Endothelial cell of umbilical vein (primary cell): ENCODE results near the gene ARL8A. TPM values are rescaled to one million over a fixed set of nuclear protein-coding genes. Genes with fewer than 3 reads are reported as not detected.

ENCODE experiments used
- BruUV-seq: library from RNA; stranded (reverse); fragments of 400-500 nt; replicated peaks from 2 replicates; lab custom pipeline; 2021; lab: Mats Ljungman, UMichigan
- CTCF ChIA-PET: fragments of 300-600, 350-600 bp; sonication (Branson Sonifier 250); formaldehyde crosslinking; loops from one replicate; lab custom pipeline; 2021; ENCODE audit warnings: antibody characterized with exemption, inconsistent platforms; lab: Charles Lee
- POLR2A ChIA-PET: fragments of 300-600, 350-600 bp; sonication (Branson Sonifier 250); formaldehyde crosslinking; loops from one replicate; lab custom pipeline; 2021; ENCODE audit warnings: antibody characterized with exemption, inconsistent platforms; lab: Charles Lee
- DNase-seq: peaks from one replicate; pipeline ENCODE4 v3.0.0-alpha.2; 2011; ENCODE audit warnings: low read depth, low spot score
- FAIRE-seq: peaks from 2 replicates; lab custom pipeline; 2011; peaks lifted over from hg19 to GRCh38; lab: Jason Lieb, UNC
- H2AFZ ChIP-seq: 2 replicates; pipeline ENCODE4 v1.6.0; 2012; ENCODE audit warnings: low read depth, low read length, control low read depth, inconsistent platforms
- H3K27ac ChIP-seq: 2 replicates; pipeline ENCODE4 v1.5.1; 2011; ENCODE audit warnings: low read depth, mild to moderate bottlenecking, control low read depth, low read length, moderate library complexity; ENCODE audit not compliant: insufficient read depth
- H3K27me3 ChIP-seq, 2 experiments: 2 replicates each; pipeline versions ENCODE4 v1.6.0 to v1.6.1; 2011; ENCODE audit warnings: low read length in 2 of 2, mixed read lengths in 1 of 2; ENCODE audit not compliant: control insufficient read depth in 2 of 2, insufficient read depth in 2 of 2
- H3K36me3 ChIP-seq, 2 experiments: 2 replicates in 1 of 2; 3 replicates in 1 of 2; pipeline ENCODE4 v1.5.1; 2011; ENCODE audit warnings: low read length in 2 of 2, mild to moderate bottlenecking in 1 of 2, moderate library complexity in 1 of 2; ENCODE audit not compliant: control insufficient read depth in 2 of 2, insufficient read depth in 2 of 2; ENCODE audit errors: extremely low read depth in 1 of 2
- H3K4me1 ChIP-seq: 3 replicates; pipeline ENCODE4 v1.5.1; 2011; ENCODE audit warnings: mild to moderate bottlenecking, low read length; ENCODE audit not compliant: control insufficient read depth, insufficient read depth; ENCODE audit errors: extremely low read depth
- H3K4me2 ChIP-seq: 2 replicates; pipeline ENCODE4 v1.6.1; 2011; ENCODE audit warnings: low read length, control low read depth, mixed read lengths; ENCODE audit not compliant: insufficient read depth
- H3K4me3 ChIP-seq, 3 experiments: fragments of 200-600 bp in 1 of 3; sonication (generic), shearing (Covaris generic) in 1 of 3; replicated peaks in 1 of 3; 2 replicates each; pipeline ENCODE4 v1.5.1; 2011 to 2016; ENCODE audit warnings: control low read depth in 3 of 3, low read length in 3 of 3, mild to moderate bottlenecking in 2 of 3, inconsistent platforms in 1 of 3, low read depth in 1 of 3, moderate library complexity in 1 of 3; ENCODE audit not compliant: insufficient read depth in 1 of 3
- H3K79me2 ChIP-seq: 2 replicates; pipeline ENCODE4 v1.6.0; 2012; ENCODE audit warnings: low read length, inconsistent platforms; ENCODE audit not compliant: control insufficient read depth, insufficient read depth
- H3K9ac ChIP-seq: replicated peaks from 2 replicates; pipeline ENCODE3; 2011; ENCODE audit warnings: low read length, control low read depth; ENCODE audit not compliant: insufficient read depth; ENCODE audit errors: extremely low read depth
- H3K9me1 ChIP-seq: replicated peaks from 3 replicates; pipeline ENCODE4 v1.6.0; 2011; ENCODE audit warnings: mild to moderate bottlenecking, low read length; ENCODE audit not compliant: control insufficient read depth, insufficient read depth; ENCODE audit errors: extremely low read depth
- H3K9me3 ChIP-seq: replicated peaks from 2 replicates; pipeline ENCODE4 v1.5.1; 2012; ENCODE audit warnings: low read length, inconsistent platforms; ENCODE audit not compliant: control insufficient read depth, insufficient read depth
- H4K20me1 ChIP-seq: replicated peaks from 2 replicates; pipeline ENCODE3; 2011; ENCODE audit warnings: mild to moderate bottlenecking, low read length; ENCODE audit not compliant: control insufficient read depth, insufficient read depth; ENCODE audit errors: extremely low read depth
- CTCF ChIP-seq, 2 donors: IDR thresholded peaks; 1 replicate in 1 of 2; 2 replicates in 1 of 2; pipeline ENCODE4 v1.5.1; 2011; ENCODE audit warnings: low read length in 2 of 2, mild to moderate bottlenecking in 2 of 2, moderate library complexity in 2 of 2, control low read depth in 1 of 2, inconsistent platforms in 1 of 2, low read depth in 1 of 2; ENCODE audit not compliant: insufficient read depth in 1 of 2; ENCODE audit errors: extremely low read depth in 1 of 2
- FOS ChIP-seq: IDR thresholded peaks from 2 replicates; pipeline ENCODE4 v1.6.1; 2011; ENCODE audit warnings: mild to moderate bottlenecking, low read length, moderate library complexity, borderline replicate concordance; ENCODE audit not compliant: insufficient read depth
- GATA2 ChIP-seq: IDR thresholded peaks from 2 replicates; pipeline ENCODE4 v1.7.0; 2011; ENCODE audit warnings: low read depth, mild to moderate bottlenecking, moderate library complexity, mixed read lengths, low read length; ENCODE audit not compliant: insufficient read length, insufficient read depth
- JUN ChIP-seq: IDR thresholded peaks from 2 replicates; pipeline ENCODE4 v1.6.1; 2011; ENCODE audit warnings: borderline replicate concordance, low read depth; ENCODE audit not compliant: insufficient read length, insufficient read depth
- MAX ChIP-seq: IDR thresholded peaks from 2 replicates; pipeline ENCODE4 v1.6.1; 2011; ENCODE audit not compliant: insufficient read depth, insufficient read length
- MYC ChIP-seq: IDR thresholded peaks from one replicate; pipeline ENCODE4 v1.6.1; 2011; ENCODE audit warnings: mild to moderate bottlenecking, low read depth, low read length
- POLR2AphosphoS5 ChIP-seq: IDR thresholded peaks from 2 replicates; pipeline ENCODE4 v1.6.1; 2012; ENCODE audit warnings: low read depth, mild to moderate bottlenecking, control low read depth, low read length, moderate library complexity; ENCODE audit not compliant: insufficient read depth
- dilution Hi-C: fragments of 300-500 bp; cut with MboI; formaldehyde crosslinking; loops from one replicate; pipeline ENCODE4 v1.15.0; 2019; ENCODE audit warnings: low sequenced_read_pairs; ENCODE audit not compliant: extremely low pct_ligation_motif_present
- intact Hi-C: fragments of 100-400 bp; cut with micrococcal nuclease; formaldehyde crosslinking; loops from one replicate; pipeline ENCODE4 v1.10.0; 2022
- polyA plus RNA-seq, 4 experiments: library from polyadenylated mRNA; depleted of rRNA in 3 of 4; stranded (reverse) in 3 of 4; unstranded in 1 of 4; fragments of >200 nt; gene quantifications; 2 replicates each; pipeline versions ENCODE4 v1.2.1 to v1.2.3, GENCODE V29; 2011 to 2012; ENCODE audit warnings: missing spikeins in 1 of 4
- total RNA-seq: library from RNA; stranded (reverse); gene quantifications from 2 replicates; pipeline ENCODE4 v1.2.3, GENCODE V29; 2021

ARL8A gene
- total and polyA plus RNA-seq, 2 donors (not counting 3 experiments of a cell fraction or from before 2014, with no cell fraction given), result 54.3 to 69.5 TPM

GRCh38 chr1:202125611-202126010 lies 18.9 kb downstream of the ARL8A start:
- H3K36me3 ChIP-seq, result no peaks in the 10 kb centered on the region
- no peaks in the 10 kb centered on the region for H3K79me2 ChIP-seq
- no peak overlapping the region for H3K9ac ChIP-seq
- no peak overlapping the region for H3K4me2 ChIP-seq
- no peaks in the 10 kb centered on the region for H4K20me1 ChIP-seq
- no peaks in the 10 kb centered on the region for H3K9me1 ChIP-seq
- dilution Hi-C loops, result no loop called here
- intact Hi-C loops, result no loop called here
- no peak overlapping the region for H2AFZ ChIP-seq
- no peaks in the 10 kb centered on the region for H3K4me1 ChIP-seq
- ChIA-PET CTCF (interaction anchor here (0.9 to 1.2 kb wide), 2 partner anchors 9 to 10 kb away, joined by 3 to 7 read pairs; no protein-coding TSS in a partner anchor), POLR2A (no interaction called here)
- no peak overlapping the region for H3K27ac ChIP-seq
- no peak overlapping the region for H3K4me3 ChIP-seq
- no peaks in the 10 kb centered on the region for H3K9me3 ChIP-seq
- TF ChIP-seq CTCF (IDR thresholded peaks at IDR 0.05; ENCODE audit: extremely low read depth in 1 of 2, insufficient read depth in 1 of 2, low read depth in 1 of 2, low read length in 2 of 2), result no peak
- no peak for TF ChIP-seq GATA2
- TF ChIP-seq MAX, result no peak
- TF ChIP-seq MYC, result no peak
- no peak for TF ChIP-seq JUN
- TF ChIP-seq POLR2AphosphoS5, result no peak
- TF ChIP-seq FOS, result no peak
- DNase-seq (no peak), FAIRE-seq (no peak)
- peaks cover 4 to 10% of the 10 kb centered on the region in 2 experiments for H3K27me3 ChIP-seq
- no TSS peak for BruUV-seq
